M059J (cell line): ENCODE data around the gene PHF14. TPM values are rescaled to one million over a fixed set of nuclear protein-coding genes. Genes with fewer than 3 reads are reported as not detected.
A peak's percentile ranks its signal among the peaks of the same experiment; 100 is the strongest.

Experiments
- DNase-seq: peaks from one replicate; pipeline ENCODE4 v3.0.0-alpha.2; 2012; ENCODE audit warnings: low read depth
- total RNA-seq: library from RNA; depleted of rRNA; stranded (reverse); fragments of >200 nt; shearing (Covaris generic); gene quantifications from 2 replicates; pipeline ENCODE4 v1.2.3, GENCODE V29; 2014

The PHF14 gene
- total RNA-seq, 1 experiment from 2014 or later = 23.7 TPM

- DNase-seq = no peak
Measured at GRCh38 chr7:11207565-11207964, 233.9 kb downstream of the PHF14 start.

- DNase-seq = no peak
Measured at GRCh38 chr7:11208883-11209465, 235.3 kb downstream of the PHF14 start.

- no peak for DNase-seq
Measured at GRCh38 chr7:11210374-11210773, 236.7 kb downstream of the PHF14 start.

- peak; percentile 72 for DNase-seq
Measured at GRCh38 chr7:11212080-11212711, 238.5 kb downstream of the PHF14 start.

- DNase-seq = peak; percentile 81
Measured at GRCh38 chr7:11212816-11213215, 239.1 kb downstream of the PHF14 start.

GRCh38 chr7:11213266-11213665 lies 239.6 kb downstream of the PHF14 start:
- no peak for DNase-seq

- DNase-seq = no peak
Measured at GRCh38 chr7:11216276-11216675, 242.6 kb downstream of the PHF14 start.

- no peak for DNase-seq
Measured at GRCh38 chr7:11217848-11218565, 244.3 kb downstream of the PHF14 start.
